Activated T-helper 1 cell treated with anti-CD3 and anti-CD28 coated beads, Interleukin-2, amount 50 U/mL, for 16 hours (primary cell): Measurements from ENCODE around the gene ARID3B.
"Not testable (repeated sequence)": the region's sequence is repeated elsewhere in the genome, so short reads cannot be mapped to it uniquely, and the experiment has no call there.

Source experiments
- DNase-seq, 2 donors: peaks; one replicate each; pipeline ENCODE4 v3.0.0-alpha.2; 2020; ENCODE audit warnings: low read depth in 1 of 2, low spot score in 1 of 2

The ARID3B gene

DNA sequence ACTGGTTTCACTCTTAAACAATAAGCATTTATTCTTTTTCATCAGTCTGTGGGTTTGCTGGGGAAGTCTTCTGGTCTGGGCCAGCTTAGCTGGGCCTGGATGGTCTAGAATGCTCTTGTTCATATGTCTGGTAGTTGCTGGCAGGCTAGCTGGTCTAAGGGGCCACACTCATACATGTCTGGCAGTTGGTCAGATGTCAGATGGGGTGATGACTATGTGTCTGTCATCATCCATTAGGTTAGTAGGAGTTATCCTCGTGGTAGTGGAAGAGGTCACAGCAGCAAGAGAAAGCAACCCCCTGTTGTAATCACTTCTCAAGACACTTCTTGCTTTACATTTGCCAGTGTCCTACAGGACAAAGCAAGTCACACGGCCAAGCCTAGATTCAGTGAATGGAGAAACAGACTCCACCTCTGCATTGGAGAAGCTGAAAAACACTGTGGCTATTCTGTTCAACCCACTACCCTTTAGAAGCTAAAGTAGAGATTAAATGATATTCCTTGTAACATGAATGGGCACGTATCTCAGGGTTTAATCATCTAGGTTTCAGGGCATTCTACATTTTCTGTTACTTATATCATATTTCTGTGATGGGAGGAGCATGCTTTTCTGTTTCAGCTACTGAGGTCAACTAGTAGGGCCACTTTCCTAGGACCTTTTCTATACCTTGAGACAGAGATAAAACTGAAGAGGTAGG is 5.5 kb upstream of the ARID3B start:
- no peak for DNase-seq

- DNase-seq: no peak
Observed at GRCh38 chr15:74537736-74538135, 3.3 kb upstream of the ARID3B start.

GRCh38 chr15:74539521-74539920 is 1.5 kb upstream of the ARID3B start:
- not testable (repeated sequence) for DNase-seq

DNA sequence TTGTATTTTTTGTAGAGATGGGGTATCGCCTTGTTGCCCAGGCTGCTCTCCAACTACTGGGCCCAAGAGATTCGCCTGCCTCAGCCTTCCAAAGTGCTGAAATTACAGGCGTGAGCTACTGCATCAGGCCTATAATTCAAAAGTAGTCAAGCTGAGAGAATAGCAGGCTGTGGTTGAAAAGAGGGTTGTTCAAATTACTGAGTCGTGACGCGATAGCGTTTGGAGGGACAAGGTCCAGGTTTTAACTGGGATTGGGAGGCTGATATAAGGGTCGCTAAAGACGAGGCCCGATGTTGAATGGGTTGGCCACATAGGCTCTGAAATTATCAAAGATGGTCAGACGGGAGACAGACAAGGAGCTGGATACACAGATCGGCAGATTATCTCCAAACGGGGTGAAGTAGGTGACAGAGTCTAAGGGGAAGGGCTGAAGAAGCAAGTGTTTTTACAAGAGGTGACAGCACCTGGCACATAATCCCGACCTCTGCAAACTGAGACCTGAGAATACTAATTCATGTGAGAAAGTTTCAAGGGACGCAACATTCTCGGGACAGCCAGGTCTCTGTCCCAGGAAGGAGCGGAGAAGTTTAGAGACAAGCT is 759 bp upstream of the ARID3B start:
- no peak for DNase-seq

DNA sequence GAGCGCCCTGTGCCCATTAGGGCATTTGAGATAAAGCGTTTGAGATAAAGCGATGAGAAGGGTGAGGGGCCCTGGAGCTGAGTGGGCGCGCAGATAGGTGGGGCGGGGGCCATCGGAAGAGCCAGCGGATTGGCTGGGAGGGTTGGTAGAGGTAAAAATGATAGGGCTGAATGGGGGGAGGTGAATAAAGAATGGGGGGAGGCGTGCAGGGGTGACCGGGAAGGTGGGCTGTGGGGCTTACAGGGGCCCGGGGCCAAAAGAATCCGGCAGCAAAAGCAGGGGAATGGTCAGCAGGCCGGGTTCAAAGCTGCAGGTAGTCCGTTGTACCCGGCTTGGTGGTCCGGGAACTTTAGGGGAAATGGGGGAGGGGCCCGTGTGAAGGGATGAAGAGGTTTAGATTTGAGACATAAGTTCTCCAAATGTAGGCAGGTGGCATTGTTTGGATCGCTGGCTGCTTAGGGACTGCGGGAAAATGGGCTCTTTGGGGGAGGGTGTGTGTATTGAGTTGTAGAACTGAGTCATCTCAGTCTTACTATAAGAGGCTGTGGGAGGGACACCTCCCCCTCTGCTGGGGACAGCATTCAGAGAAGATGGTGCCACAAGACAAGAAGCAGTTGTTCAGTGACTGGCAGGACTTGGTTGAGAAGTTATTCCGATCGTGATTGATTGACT is 610 bp downstream of the ARID3B start:
- DNase-seq: peak; percentile 17 to 54

DNA sequence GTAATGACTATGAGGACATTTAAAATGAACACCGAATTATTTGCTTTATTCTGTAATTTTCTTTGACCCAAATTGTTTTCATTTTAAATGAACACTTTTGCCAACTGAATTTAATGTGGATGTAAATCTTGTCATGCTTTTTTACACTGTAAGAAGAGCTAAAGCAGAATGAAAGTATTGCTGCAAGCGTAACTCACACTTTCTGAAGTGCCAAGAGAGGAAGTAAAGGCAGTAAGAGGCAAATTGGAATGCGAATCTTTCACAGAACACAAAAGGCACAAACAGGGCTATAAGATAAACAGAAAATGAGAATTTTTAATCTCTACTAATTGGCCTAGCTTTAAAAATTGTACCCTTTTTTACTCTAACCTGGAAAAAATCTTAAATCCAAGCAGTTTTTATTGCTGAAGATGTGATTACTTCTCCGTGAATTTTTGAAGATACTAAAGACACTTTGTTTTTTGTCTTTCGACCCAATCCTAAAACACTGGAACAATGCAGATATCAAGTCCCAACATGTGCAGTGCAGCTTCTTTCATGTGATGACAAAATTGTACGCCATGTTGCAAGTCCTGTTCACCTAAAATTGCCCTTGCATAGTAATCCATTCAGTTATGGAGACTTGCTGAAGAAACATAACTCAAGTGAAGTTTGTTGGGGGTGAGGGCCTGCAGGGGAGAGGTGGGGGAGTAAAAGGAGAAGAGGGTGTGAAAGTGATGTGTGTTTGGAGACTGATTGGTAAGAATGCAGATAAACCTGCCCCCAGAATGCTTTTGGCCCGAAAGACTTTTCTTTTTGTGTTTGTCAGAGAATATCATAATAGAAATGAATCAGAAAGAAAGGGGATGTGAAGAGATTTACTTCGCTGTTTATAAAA is 1.4 kb downstream of the ARID3B start:
- DNase-seq: no peak

GRCh38 chr15:74543043-74543422 is 2.0 kb downstream of the ARID3B start:
- no peak for DNase-seq

DNA sequence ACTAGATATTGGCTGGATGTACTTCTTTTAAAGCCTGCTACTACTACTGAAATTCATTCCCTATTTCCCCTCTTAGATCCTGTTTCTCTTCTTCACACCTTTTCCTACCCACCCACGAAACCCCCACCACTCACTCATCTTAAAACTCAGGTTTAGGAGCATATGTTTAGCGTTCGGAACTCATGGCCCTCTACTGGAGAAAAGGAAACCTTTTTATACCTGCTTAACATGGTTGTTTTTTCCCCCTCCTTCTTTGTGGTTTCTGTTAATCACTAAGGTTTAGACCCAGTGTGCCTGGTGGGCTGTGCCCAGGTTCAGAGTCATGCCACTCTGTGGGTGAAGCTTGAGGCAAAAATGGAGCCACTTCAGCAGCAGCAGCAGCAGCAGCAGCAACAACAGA is 2.6 kb downstream of the ARID3B start:
- peak in 1 of 2 donors; percentile 6 for DNase-seq

GRCh38 chr15:74545086-74545485 is 4.1 kb downstream of the ARID3B start:
- DNase-seq: no peak

DNA sequence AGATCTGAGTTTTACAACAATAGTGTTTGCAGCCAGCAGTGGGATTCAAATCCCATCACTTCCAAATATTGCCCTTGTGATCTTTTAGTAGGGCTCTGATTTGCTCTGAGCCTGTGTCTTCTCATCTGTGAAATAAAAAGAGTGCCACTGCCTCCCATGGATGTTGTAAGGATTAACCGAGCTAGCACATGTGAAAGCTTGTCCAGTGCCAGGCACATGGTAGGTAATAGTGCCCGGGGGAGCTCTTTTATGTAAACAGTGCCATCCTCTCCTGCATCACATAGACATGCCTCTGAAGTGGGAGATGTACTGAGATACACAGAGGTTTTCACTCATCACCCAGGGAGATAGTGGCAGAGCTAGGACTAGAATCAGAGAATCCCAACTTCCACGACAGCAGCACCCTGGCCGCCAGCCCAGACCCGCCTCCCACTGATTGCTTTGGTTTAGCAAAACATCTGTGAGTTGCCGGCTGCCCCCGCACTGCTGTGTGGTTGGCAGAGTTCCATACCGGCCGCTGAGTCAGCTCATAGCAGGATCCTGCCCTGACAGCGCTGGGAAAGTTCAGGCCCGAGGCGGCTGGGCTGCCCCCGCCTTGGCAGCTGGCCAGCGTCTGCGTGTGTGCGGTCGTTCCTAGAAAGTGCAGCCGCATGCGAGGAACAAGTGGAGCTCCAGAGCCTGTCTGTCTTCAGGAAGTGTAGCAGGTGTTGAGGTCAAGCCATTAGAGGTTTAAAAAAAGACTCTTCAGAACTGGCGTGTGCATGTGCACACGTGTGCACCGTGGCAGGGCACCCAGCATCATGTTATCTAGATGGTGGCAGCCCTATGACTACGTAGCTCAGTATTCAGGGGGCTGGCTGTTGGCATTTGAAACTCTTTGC is 5.0 kb downstream of the ARID3B start:
- peak; percentile 60 to 87 for DNase-seq

DNA sequence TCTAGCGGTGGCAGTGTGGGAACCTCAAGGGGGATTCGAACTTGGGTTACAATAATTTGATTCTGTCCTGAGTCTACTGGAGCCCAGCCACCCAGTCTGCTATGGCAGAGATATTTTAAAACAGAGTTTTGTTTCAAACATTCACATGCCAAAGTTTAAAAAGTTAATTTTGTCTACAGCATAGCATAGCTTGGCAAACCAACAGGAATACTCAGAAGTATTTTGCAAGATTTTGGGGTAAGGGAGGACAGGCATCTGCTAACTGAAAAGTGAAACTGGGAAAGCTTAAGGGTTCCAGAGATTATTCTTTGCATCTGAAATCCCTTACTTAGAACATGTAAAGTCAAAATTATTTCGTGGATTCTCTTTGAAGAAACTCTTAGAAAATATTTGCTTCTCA is 6.6 kb downstream of the ARID3B start:
- DNase-seq: no peak

DNA sequence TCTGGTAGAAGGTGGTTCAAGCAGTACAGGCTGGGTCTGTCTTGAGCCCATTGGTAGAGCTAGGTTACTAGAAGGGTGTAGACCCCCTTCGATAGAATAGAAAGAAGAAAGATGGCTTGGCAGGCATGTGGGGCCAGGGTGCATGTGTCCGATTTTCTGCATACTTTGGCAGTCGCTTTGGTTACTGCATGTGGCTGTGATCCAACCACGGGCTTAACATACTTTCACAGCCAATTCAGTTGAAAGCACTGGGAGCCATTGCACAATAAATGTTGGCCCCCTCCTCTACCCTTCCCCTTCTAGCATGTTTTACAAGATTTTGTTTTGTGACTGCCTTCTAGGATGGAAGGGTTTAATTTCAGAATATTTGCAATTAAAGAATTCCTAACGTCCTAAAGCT is 7.2 kb downstream of the ARID3B start:
- DNase-seq: no peak

- no peak for DNase-seq
Observed at GRCh38 chr15:74549816-74550215, 8.8 kb downstream of the ARID3B start.

- no peak for DNase-seq
Observed at GRCh38 chr15:74551714-74552113, 10.7 kb downstream of the ARID3B start.

GRCh38 chr15:74552773-74553441 is 11.9 kb downstream of the ARID3B start:
- no peak for DNase-seq

DNA sequence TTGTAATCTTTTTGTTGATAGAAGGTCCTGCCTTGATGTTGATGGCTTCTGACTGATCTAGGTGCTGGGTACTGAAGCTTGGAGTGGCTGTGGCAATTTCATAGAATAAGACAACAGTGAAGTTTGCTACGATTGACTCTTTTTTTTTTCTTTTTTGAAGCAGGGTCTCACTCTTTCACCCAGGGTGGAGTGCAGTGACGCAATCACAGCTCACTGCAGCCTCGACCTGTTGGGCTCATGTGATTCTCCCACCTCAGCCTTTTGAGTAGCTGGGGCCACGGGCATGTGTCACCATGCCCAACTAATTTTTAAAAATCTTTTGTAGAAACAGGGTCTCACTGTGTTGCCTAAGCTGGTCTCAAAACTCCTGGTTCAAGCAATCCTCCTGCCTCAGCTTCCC is 14.2 kb downstream of the ARID3B start:
- no peak for DNase-seq

DNA sequence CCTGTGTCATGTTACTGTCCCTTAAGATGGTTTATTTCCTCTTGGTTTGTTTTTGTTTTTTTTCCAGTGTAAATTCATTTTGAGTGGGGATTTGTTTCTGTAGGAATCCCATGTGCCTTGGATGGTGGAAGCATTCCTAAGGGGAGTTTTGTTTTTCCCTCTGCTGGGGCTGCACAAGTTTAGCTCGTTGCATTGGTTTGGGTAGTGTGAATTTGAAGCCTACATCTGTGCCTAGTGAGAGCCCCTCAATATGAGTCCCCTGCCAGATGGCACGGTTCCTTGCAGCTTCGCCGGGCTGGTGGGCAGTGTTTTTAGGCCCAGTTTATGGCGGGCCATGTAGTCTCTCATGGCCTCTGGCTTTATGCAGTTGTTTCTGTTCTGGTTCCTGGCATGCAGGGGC is 17.7 kb downstream of the ARID3B start:
- no peak for DNase-seq

DNA sequence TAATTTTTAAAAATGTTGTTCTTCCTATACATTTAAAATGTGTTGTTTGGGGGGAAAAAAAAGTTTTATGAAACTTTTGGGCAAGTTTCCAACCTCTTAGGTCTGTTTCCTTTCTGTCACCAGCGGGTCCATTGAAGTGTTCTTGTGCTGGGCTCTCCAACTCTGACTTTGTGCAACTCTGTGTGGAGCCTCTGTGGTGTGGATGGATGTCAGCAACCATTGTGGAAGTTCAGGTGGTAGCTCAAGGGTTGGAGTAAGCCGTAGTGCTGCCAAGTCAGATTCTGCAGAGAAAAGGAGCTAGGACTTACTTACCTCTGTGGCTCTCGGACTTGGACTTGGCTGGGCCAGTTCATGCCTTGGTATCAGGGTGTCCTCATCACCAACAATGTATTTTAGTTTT is 22.4 kb downstream of the ARID3B start:
- no peak for DNase-seq

- DNase-seq: no peak
Observed at GRCh38 chr15:74564182-74564581, 23.2 kb downstream of the ARID3B start.
